Hematopoietic multipotent progenitor cell treated with erythropoietin and hydrocortisone succinate and interleukin-3 and kit ligand, for 17 days (in vitro differentiated cells): ENCODE measurements around the gene MAGT1.
"Not testable (repeated sequence)": the region's sequence is repeated elsewhere in the genome, so short reads cannot be mapped to it uniquely, and the experiment has no call there.

Experiments used
- DNase-seq: peaks from one replicate; pipeline ENCODE4 v3.0.0-alpha.2; 2015; ENCODE audit warnings: low spot score

The MAGT1 gene

DNA sequence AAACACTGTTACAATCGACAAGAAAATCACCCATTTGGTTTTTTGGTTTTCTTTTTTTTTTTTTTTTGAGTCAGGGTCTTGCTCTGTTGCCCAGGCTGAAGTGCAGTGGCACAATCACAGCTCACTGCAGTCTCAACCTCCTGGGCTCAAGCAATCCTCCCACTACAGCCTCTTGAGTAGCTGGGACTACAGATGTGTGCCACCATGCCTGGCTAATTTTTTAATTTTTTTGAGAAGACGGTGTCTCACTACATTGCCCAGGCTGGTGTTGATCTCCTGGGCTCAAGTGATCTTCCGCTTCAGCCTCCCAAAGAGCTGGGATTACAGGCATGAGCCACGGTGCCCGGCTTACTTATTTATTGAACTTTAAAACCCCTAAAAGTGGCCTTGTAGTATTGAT, 63.7 kb downstream of the MAGT1 start:
- not testable (repeated sequence) for DNase-seq

GRCh38 chrX:77821989-77822388, 73.2 kb downstream of the MAGT1 start:
- DNase-seq, result not testable (repeated sequence)

DNA sequence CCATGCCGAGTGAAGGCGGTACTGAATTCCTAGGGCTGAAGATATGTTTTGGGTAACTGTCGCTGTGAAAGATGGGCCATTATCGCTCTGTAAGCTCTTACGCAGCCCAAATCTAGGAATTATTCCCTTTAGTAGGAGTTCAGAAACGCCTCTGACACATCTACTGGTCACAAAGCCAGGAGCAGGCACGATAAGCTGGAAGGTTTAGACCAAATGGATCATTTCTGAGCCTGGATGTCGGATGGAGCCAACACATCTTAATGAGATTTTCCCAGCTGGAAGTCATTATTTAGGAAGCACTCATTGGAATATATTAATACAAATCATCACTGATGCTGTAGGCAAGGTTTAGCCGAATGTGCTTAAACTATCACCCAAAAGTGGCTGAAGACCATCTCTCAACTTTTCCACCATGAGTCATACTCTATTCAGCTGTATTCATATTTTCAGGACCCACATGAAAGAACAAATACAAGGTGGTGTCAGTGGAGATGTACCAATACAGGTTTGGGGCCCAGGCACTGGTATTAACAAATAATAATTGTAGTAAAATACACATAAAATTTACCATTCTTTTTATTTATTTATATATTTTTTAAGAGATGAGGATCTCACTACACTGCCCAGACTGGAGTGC, 75.0 kb downstream of the MAGT1 start:
- no peak for DNase-seq

DNA sequence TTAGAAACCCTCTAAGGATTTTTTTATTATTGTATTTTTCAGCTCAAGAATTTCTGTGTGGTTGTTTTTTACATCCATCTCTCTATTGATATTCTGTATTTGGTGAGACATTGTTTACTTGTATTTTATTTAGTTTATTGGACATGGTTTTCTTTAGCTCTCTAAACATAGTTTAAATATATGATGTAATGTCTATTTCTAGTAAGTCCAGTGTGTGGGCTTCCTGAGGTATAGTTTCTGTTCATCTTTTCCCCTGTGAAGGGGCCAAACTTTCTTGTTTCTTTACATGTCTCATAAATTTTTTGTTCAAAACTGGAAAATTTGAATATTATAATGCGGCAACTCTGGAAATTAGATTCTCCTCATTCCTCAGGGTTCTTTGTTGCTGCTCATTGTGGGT, 81.0 kb downstream of the MAGT1 start:
- DNase-seq, result no peak

DNA sequence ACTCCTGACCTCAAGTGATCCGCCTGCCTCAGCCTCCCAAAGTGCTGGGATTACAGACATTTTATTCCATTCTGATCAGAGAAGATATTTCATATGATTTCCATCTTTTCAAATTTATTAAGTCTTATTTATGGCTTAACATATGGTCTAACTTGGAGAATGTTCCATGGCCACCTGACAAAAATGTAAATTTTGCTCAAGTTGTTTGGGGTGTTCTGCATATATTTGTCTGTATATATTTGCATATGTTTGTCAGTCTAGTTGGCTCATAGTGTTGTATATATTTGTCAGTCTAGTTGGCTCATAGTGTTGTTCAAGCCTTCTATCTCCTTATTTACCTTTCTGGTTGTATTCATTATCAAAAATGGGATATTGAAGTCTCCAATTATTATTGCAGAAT, 93.0 kb downstream of the MAGT1 start:
- DNase-seq, result no peak

DNA sequence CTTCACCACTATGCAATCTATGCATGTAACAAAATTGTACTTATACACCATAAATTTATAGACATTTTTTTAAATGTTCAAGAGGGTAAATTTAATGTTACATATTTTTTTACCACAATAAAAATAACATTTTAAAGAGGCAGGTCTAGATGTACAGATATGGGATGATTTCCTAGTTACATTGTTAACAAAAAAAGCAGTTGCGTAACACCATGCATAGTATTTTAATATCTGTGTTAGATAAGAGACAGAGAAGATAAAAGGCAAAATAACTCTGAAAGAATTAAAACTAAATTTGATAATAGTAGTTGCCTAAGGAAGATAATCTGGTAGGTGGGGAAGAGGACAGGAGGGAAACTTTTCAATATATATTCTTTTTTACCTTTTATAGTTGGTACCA, 100.1 kb downstream of the MAGT1 start:
- DNase-seq, result no peak

DNA sequence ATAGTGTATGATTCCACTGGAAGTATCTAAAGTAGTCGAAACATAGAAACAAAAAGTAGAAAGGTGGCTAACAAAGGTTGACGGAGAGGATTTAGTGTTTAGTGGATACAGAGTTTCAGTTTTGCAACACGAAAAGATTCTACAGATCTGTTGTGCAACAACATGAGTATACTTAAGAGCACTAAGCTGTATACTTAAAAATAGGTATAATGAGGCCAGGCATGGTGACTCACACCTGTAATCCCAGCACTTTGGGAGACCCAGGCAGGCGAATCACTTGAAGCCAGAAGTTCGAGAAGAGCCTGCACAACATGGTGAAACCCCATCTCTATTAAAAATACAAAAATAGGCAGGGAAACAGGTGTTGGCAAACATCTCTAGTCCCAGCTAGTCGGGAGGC, 101.3 kb downstream of the MAGT1 start:
- no peak for DNase-seq

DNA sequence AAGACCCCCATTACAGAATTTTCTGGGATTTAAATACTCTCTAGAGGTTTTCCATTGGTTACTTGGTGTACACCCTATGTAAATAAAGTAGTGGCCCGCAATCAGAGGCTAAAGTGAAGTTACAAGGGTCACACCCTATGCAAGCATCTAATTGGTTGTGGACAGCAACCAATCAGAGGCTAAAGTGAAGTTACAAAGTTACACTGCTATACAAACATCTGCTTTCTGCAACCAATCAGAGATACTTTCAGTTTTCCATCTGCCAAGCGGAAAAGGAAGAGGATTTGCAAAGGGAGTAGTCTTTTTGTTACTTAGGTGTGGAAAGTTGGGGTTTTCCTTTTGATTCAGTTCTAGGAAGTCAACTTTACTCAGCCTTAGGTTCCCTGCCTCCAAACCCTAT, 107.2 kb downstream of the MAGT1 start:
- DNase-seq, result peak; percentile 66

- no peak for DNase-seq
Measured at GRCh38 chrX:77786365-77786680, 108.9 kb downstream of the MAGT1 start.

GRCh38 chrX:77785486-77786364, 109.5 kb downstream of the MAGT1 start, which contains the start of gene ATRX:
Gene ATRX (minus strand): TSS chrX:77786216. CDS start chrX:77786001, 215 bp downstream.
- DNase-seq, result peak; percentile 79

DNA sequence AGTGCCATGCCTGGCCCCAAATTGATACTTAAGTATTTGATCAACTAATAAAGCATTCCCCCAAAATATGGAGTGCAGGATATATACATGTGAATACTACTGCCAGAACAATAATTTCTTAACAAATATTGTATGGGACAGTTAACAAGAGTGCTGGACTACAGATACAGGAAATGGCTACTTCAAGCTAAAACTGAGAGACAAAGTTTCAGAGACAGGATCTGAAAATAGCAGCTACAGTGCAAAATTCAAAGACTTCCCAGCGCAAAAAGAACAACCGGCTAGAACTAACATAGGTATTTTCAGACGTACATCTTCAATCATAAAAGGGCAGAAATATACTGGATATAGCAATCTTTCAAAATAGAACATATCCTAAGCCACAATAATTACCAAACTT, 115.5 kb downstream of the MAGT1 start:
- no peak for DNase-seq

GRCh38 chrX:77776659-77777058, 118.6 kb downstream of the MAGT1 start:
- no peak for DNase-seq
